ENCODE results near the gene USP36.
"Not testable (repeated sequence)": the region's sequence is repeated elsewhere in the genome, so short reads cannot be mapped to it uniquely, and the experiment has no call there.

The USP36 gene

DNA sequence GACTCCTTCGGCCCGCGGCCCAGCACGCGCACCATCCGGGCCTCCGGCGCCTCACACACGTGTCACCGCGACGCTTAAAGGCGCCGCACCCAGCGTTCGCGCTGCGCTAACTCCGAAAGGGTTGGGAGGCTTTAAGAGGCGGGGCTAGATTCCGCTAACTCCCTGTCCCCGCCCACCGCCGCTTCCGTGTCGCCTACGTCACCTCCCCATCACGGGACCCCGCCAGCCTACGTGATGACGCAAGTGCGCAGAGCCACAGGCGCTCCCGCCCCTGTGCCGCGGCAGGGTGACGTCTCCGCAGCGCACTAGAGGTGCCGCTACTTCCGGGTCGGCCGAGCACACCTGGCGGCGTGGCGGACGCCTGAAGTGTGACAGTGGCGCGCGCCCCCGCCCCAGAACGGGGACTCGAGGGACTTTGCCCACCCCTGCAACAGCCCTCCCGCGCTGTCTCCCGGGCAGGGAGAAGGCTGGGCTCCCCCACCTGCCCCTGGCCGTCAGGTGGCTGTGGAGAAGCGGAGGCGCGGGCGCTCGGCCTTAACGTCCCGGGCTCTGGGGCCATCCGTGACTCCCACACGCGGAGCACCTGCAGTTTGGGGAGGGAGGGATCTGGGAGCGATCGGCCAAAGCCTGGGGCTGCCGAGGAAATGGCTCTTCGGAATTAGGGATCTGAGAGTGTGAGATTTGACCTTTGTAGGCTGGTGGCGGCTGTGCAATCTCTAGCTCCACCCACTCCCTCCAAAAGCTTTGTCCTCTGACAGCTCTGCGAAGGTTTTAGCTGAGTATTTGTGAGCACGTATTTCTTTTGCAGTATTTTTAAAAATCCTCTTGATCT lies at the start of gene USP36:
Gene USP36, minus strand, starts transcription at position 35 of the 832 bp plus-strand sequence. CDS start 4,451 bp downstream, outside the sequence.
- DNase-seq: peak; percentile 99

GRCh38 chr17:78890096-78890495 lies 49.5 kb upstream of the USP36 start:
- DNase-seq: not testable (repeated sequence)

- DNase-seq: no peak
These were observed 48.9 kb upstream of the USP36 start for GRCh38 chr17:78889531-78889930.

- DNase-seq: no peak
These were observed 48.4 kb upstream of the USP36 start for GRCh38 chr17:78888941-78889518.

DNA sequence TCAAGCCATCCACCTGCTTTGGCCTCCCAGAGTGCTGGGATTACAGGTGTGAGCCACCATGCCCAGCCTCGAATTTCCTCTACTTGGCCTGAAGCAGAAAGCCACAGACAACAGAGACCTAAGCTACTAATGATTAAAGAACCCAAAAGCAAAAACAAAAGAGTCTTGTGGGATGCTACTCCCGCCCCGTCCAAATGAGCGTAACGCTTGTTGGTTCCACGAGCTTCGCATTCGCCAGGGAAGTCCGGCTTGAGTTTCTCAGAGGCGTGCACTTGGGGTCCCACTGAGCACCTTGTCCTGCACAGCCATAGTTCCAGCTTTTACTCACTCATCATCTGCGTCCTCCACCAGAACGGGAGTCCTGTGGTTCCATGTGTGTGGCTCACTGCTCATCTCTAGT lies 46.3 kb upstream of the USP36 start:
- no peak for DNase-seq

DNA sequence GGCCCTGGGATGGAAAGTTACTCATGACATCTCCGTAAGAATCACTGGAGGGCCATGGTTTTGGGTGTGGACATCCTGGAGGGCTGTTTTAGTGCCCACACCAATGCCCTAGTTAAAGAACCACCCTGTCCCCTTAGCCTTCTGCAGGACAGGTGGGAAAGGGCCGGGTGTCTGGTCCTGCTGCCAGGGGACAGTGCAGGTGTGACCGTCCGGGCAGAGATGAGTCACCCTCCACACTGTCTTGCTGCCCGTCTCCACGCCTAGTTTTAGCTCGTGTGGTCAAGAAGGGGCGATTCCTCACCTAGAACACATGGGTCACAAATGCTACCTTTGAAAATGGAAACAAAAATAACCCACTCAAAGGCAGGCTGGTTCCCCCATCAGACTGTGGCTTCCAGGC lies 45.3 kb upstream of the USP36 start:
- DNase-seq: no peak

GRCh38 chr17:78884876-78885667 lies 44.5 kb upstream of the USP36 start:
- DNase-seq: no peak

DNA sequence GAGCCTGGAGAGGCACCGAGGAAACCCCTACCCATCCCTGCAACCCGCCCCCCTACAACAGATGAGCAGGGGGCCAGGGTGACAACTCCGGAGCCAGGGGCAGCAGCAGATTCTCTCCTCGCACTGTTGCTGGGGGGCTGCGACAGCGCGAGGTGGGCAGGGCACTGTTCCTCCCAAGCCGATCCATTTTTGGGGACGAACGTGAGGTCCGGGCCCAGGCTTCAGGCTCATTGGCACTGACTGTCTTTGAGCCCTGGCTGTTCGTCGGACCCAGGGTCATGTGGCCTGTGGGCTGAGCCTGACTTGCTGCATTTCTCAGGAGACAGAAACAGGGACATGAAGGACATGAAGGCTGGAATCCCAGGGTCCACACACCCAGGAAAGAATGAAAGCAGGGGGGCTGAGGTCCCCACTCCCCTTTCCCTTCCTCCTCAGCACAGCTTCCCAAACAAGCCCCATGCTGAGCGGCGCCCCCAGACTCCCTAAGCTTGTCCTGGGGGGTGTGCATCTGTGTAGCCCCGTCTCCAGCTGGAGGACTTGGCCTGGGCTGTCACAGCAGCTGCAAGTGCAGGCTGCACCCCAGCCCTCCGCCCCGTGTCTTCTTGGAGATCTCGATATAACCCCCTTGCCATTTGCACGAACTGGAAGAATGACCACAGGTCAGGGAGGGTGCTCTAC lies 43.7 kb upstream of the USP36 start:
- peak; percentile 37 for DNase-seq

GRCh38 chr17:78883533-78884131 lies 43.0 kb upstream of the USP36 start:
- DNase-seq: peak; percentile 98

DNA sequence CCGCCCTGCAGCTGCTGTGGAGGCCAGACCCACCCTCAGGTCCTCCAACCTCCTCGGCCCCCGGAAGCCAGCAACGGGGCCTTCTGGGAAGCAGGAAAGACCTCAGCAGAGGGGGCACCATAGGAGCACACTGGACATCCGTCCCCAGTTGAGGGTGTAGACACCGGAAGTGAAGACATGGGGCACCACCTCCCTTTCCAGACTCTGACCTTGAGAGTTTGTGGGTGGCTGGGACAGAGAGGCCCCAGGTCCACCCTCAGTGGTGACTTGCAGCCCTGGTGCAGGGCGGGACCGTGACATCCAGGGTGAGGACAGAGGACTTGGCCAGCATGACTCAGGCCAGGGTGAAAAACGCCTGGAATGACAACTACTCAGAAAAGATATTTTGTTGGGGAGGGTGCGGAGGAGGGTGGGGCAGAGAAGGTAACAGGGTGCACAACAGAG lies 42.5 kb upstream of the USP36 start:
- peak; percentile 95 for DNase-seq

GRCh38 chr17:78882540-78883088 lies 42.0 kb upstream of the USP36 start:
- no peak for DNase-seq

DNA sequence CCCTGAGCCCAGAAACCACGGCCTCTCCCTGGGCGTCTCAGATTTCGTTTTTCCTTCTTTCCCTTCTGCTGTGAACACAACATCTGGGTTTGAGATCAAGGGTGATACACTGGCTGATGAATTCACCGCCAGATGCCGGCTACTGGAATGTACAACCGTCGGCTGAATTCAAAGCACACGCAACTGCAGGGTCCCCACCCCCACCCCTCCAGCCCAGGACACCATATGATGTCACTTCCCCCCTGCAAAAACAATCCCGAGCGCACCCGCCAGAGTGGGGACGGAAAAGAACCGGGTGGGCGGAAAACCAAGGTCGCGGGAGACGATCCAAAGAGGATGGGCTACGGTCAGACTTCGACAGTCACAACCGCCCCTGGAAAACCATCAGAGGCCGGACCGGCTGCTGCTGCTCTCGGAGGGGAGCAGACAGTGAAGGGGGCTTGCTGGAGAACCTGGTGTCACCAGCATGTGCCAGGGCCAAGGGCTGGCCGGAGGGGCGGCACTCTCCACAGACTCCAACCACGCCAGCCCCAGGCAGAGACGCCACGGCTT lies 39.1 kb upstream of the USP36 start:
- DNase-seq: peak; percentile 96

DNA sequence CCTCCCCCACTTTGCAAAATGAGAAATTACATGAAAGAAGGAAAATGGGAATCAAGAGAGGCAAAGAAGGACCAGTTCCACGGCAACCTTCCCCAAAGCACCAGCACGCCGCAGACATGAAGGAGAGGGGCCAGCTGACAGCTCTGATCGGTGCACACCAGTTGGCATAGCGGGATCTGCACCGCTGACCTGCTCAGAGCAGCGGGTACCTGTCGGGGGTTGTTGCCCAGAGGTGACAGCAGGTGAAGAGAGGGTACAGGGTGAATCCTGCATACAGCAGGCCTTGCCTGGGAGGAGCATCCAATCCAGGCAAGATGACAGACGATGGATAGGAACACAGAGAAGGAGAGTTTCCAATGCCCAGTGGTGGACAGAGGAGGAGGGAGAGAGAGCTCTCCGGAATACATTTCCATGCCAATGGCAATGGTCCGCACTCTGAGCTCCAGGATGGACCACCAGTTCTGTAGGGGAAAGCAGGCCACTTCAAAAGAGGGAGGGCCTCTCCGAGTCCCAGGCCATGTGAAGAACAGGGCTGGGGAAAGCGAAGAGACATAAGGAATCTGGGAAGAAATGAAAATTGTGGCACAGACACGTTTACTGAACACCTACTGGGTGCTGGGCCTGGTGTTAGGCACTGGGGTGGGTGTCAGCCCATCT lies 38.4 kb upstream of the USP36 start:
- DNase-seq: no peak

DNA sequence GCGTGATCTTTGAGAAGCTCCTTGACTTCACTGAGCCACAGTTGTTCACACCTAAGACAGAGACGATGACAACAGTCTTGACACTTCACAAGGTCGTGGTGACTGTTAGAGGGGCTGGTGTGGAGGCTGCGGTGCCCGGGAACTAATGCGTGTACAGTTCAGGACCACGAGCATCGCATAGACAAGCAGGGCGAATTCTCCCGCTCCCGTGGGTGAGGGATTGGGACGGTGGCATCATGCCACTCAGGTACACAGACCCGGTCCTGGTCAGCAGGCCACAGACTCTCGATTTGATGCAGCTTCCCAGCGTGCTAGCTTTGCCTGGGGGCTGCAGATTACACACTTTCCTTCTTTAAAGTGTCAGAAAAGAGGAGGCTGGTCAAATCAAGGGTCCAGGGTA lies 37.6 kb upstream of the USP36 start:
- DNase-seq: no peak

GRCh38 chr17:78876954-78877517 lies 36.4 kb upstream of the USP36 start:
- not testable (repeated sequence) for DNase-seq

DNA sequence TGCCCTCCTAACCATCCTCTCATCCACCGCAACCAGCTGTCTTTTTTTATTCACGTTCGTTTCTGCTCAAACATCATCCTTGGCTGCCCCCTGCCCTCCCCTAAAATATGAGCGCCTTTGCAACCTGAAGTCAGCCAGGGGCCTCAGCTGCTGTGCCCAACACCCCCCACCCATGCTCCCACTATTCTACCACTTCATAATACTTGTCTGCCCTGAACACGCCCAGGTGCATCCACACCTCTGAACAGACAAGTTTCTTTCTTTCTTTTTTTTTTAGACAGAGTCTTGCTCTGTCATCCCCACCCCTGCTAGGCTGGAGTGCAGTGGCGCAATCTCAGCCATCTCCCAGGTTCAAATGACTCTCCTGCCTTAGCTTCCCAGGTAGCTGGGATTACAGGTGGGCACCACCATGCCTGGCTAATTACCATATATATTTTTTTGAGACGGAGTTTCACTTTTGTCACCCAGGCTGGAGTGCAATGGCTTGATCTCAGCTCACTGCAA lies 35.5 kb upstream of the USP36 start:
- DNase-seq: no peak

DNA sequence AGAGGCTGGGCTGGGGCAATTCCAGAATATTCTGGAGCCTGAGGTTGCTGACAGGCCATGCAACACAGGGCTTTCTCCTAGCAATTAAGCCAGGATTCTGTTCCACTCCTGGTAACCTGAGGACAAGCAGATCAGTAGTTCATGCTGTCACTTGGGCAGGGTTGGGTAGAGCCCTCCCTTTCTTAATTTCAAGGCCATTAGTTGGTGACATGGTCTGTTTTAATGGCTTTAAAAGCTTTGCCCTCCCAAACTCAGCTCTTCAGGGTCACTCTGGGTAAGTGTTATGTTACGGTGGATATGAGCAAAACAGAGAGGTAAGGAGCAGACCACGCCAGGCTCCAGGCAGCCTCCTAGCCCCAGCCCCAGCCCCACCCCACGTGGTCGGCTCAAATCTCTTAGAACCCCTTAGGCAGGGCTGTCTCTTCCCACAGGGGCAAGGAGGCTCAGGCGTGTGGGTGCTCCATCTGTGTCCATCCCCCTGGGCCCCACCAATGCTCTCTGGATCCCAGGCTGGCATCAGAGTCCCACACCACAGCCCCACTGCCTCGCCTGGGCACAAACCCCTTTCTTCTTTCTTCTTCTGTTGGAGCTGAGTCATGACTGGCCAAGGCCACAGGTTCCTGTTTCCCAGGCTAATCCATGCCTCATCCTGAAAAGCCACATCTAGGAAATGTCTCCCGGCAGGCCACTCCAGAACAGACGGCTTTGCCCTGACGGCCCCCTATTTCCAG lies 34.9 kb upstream of the USP36 start:
- DNase-seq: peak; percentile 54

DNA sequence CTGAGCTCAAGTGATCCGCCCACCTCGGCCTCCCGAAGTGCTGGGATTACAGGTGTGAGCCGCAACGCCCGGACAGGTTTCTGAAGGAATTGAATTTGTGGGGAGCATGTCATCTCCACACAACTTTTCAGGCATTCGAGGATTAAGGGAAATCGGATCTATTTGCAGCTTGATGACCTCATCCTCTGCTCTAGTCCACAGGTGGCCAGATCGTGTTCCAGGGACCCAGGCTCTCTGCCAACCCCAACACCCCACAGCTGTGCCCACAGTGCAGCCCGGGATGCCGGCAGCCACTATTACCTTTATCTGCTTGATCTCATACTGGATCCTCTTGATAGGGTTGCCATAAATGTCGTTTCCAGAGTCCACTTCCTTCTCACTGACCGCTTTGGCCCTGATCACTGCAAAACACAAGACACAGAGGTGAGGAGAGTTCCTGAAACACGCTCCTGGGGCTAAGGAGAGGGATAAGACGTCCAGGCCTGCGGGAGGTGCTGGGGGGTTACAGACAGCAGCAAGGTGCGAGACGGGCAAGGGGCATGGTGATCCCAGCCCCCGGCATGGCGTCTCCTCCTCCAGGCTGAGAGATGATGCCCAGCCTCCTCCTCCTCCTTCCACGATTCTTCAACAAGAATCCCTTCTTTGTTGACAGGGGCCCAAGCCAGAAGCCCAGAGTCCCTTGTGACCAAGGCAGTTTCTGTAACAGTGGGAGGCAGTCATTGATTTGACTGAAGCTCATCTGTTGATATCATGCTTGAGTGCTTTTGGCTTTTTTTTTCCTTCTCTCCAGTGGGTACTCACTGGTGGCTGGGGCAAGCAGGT lies 33.1 kb upstream of the USP36 start:
- peak; percentile 54 for DNase-seq

DNA sequence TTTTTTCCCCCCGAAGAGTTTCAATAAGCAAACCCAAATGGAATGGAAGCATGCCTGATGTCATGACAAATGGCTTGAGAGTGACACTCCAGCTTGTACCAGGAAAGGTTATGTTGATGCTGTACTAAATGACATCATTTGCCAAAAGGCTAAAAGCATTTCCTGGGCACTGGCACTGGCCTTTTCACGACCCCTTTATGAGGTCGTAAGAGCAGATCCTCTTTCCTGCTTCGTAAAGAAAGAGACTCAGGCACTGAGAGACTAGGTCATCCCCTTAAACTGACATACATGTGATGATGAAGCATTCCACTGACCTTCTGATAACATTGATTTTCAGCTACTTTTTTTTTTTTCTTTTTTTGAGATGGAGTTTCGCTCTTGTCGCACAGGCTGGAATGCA lies 31.9 kb upstream of the USP36 start:
- DNase-seq: no peak
